Activated gamma-delta T cell treated with anti-CD3 and anti-CD28 coated beads, Interleukin-2, amount 50 U/mL, for 16 hours (primary cell): ENCODE measurements around the gene TRIM15.
"Not testable (repeated sequence)": the region's sequence is repeated elsewhere in the genome, so short reads cannot be mapped to it uniquely, and the experiment has no call there.

Experiments used
- DNase-seq: peaks from one replicate; pipeline ENCODE4 v3.0.0-alpha.2; 2020; ENCODE audit warnings: low read depth

The TRIM15 gene

DNA sequence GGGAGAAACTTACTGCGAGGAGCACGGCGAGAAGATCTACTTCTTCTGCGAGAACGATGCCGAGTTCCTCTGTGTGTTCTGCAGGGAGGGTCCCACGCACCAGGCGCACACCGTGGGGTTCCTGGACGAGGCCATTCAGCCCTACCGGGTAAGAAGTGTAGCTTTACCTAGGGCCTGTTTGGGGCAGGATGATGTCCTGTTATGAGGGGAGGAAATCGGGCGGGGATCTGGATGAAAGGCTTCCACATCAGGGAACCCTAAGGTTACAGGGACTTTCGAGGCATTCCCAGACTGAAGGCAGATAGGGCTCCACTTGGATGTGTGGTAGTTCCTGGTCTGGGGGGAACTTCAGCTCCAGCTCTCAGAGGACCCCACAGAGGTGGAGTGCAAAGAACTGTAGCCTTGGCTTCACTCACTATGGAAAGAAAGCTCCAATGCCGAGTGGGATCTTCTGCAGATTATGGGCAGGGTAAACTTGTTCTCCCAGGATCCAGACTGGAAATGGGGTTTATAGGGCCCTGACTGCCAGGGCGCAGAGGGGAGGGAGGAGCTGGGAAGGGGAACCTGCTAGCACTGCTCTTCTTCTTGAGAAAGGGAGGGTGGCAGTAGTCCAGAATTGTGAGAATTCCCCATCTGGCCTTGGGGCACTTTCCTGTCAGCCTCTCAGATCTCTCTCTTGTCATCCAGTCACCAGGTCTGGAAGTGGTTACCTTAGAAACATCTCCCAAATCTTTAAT, 740 bp downstream of the TRIM15 start:
- no peak for DNase-seq

DNA sequence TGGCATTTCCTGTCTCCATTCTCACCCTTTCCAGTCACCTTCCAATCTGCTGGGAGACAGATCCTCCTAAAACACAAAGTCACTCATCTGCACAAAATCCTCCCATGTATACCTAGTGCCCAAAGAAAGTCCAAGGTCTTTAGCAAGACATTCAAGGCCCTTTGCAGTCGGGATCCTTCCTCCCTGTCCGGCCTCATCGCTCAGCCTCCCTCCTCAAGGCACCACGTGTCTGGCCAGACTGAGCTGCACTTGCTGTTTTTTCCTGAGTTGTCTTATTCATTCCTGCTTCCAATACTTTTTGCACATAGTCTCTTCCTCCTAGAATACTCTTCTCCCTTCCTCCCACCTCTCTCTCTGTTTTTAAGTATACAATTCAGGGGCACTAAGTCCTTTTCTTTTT, 1.4 kb downstream of the TRIM15 start:
- no peak for DNase-seq

DNA sequence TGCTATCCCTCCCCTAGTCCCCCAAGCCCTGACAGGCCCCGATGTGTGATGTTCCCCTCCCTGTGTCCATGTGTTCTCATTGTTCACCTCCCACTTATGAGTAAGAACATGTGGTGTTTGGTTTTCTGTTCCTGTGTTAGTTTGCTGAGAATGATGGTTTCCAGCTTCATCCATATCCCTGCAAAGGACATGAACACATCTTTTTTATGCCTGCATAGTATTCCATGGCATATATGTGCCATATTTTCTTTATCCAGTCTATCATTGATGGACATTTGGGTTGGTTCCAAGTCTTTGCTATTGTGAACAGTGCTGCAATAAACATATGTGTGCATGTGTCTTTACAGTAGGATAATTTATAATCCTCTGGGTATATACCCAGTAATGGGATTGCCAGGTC, 1.9 kb downstream of the TRIM15 start:
- DNase-seq = not testable (repeated sequence)

DNA sequence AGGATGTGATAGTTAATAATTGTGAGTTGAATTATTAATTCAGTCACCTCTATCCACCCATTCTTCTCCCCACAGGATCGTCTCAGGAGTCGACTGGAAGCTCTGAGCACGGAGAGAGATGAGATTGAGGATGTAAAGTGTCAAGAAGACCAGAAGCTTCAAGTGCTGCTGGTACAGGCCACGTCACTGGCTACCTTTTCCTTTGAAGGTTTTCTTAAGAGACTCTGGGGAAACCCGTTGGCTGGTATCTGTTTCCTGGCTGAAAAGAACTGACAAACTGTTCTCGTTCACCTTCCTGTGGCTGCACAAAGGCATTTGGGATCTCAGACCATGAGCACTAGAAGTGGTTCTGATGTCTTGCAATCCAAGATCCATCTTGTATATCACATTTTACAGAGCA, 3.8 kb downstream of the TRIM15 start:
- DNase-seq = no peak

DNA sequence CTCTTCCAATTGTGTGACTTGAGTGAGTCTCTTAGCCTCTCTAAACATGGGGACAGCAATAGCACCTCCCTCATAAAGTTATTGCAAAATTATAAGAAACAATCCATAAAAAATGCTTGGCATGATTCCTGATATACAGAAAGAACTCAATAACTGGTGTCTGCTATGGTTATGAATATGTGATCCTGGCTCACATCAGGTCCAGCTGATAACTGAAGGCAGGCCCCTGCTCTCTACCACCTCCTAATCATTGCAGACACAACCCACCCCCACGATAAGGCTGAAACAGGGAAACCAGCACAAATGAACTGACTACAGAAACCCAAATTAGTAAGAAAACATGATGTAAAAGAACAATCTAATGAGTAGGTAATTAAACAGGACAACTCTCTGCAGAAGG, 5.4 kb downstream of the TRIM15 start:
- no peak for DNase-seq

DNA sequence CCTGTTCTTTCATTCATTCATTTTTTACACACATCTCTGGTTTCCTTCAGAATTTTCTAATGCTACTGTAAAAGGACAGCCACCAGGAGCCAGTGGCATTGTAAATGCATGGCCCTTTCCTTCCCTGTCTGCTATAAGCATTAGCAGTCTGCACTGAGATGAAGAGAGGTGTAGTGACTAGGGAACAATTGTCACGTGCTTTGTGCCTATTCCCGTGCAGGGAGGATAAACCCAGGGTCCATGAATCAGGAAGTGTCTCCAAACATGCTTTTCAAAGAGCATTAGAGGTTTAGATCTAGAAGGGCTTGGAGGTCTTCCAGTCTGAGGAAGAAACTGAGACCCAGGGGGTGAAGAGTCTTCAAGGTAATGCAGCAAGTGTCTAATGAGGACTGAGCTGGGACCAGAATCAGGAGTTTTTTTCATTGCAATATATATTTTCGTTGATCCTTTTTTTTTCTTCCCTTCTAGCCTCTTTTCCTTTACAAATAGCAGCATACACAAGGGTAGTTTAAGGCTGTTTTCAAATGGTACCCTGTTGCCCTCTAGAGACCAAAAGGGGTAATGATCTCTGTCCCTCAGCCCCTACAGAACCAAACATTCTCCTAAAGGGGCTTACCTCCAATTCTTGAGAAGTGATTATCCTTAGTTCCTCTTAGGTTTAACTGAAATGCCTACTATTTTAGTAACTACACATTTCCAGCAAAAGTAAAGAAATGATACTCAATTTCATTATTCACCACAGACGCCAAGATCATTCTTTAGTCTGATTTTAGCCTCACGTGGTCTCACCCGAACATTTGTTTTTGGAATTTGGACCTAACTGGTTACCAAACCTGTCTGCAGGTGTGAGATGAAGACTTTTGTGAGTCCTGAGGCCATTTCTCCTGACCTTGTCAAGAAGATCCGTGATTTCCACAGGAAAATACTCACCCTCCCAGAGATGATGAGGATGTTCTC, 6.6 kb downstream of the TRIM15 start:
- DNase-seq = no peak

DNA sequence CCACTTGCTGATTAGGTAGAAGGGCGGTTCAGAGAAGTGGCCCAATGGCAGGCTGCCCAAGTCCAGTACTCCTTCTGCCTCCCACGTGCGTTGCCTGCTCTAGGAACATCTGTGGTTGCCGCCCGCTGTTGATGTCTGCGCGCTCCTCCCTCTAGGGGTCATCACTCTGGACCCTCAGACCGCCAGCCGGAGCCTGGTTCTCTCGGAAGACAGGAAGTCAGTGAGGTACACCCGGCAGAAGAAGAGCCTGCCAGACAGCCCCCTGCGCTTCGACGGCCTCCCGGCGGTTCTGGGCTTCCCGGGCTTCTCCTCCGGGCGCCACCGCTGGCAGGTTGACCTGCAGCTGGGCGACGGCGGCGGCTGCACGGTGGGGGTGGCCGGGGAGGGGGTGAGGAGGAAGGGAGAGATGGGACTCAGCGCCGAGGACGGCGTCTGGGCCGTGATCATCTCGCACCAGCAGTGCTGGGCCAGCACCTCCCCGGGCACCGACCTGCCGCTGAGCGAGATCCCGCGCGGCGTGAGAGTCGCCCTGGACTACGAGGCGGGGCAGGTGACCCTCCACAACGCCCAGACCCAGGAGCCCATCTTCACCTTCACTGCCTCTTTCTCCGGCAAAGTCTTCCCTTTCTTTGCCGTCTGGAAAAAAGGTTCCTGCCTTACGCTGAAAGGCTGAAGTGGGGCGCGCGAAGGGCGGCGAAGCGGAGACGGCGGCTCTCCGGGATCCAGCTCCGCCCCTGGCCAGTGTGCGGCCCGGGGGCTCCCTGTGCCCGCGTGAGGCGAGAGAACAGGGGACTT, 8.5 kb downstream of the TRIM15 start:
- DNase-seq = no peak

DNA sequence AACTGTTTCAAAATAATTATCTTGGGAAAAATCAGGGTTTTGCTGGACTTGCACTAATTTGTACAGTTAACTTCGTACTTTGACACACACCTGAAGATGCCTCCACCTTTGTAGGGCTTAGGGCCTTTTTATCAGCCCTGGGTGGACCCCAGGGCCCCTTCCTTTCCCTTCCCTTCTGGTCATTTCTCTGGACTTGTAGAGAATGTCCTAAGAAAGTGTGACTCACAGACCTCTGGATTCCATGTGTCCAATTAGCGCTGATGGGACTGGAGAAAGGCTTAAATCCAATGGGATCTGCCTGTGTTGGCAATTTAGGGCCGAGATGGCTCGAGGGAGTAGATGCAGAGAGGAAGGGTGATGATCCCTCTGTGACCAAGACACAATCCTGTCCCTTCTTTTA, 9.3 kb downstream of the TRIM15 start:
- no peak for DNase-seq

DNA sequence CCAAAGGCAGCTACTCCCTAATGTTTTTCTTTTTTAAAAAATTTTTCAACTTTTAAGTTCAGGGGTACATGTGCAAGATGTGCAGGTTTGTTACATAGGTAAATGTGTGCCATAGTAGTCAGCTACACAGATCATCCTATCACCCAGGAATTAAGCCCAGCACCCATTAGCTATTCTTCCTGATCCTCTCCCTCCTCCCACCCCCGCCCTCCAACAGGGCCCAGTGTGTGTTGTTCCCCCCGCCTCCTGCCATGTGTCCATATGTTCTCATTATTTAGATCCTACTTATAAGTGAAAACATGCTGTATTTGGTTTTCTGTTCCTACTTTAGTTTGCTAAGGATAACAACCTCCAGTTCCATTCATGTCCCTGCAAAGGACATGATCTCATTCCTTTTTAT, 12.4 kb downstream of the TRIM15 start:
- DNase-seq = no peak

DNA sequence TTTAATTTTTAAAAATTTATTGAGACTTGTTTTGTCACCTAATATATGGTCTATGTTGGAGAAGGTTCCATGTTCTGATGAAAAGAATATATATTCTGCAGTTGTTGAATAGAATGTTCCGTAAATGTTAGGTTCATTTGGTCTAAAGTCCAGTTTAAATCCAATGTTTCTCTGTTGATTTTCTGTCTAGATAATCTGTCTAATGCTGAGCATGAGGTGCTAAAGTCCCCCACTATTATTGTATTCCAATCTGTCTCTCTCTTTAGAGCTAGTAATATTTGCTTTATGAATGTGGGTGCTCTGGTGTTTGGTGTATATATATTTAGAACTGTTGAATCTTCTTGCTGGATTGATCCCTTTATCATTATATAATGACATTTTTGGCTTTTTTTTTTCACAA, 15.5 kb downstream of the TRIM15 start:
- no peak for DNase-seq

DNA sequence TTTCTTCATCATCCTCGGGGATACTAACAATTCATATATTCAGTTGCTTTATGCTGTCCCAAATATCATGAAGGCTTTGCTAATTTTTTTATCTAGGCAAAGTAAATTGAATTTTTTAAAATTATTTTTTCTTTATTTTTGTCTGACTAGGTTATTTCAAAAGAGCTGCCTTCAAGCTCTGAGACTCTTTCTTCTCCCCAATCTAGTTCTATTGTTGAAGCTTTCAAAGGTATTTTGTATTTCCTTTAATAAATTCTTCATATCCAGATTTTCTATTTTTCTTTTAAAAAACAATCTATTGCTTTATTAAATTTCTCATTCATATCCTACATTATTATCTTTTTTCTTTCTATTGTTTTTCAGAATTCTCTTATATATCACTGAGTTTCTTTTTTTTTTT, 16.8 kb downstream of the TRIM15 start:
- no peak for DNase-seq

DNA sequence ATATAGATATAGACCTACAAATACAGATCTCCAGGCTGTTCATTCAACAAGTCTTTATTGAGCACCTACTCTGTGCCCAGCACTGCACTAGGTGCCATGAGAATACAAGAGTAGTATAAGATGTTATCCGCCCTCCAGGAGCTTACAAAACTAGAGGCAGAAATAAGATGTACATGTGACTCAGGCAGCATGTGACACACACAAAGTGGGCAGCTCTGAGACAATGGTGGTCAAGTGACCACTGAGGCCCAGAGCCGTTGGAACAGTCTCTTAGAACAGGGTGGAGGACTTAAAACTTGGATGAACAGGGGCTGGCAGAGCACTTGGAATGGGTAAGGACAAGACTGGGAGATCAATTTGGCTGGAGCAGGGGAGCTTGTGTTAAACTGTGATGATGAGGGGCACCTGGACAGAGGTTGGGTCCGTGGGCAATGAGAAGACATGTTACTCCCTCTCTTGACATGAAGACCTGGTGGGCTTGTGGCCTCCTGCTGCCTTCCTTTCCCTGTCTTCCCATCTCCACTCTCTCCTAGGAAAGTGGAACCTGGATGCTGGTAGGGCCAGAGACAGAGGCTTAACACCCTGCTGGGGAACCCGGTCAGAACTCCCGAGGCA, 21.2 kb downstream of the TRIM15 start:
- no peak for DNase-seq

DNA sequence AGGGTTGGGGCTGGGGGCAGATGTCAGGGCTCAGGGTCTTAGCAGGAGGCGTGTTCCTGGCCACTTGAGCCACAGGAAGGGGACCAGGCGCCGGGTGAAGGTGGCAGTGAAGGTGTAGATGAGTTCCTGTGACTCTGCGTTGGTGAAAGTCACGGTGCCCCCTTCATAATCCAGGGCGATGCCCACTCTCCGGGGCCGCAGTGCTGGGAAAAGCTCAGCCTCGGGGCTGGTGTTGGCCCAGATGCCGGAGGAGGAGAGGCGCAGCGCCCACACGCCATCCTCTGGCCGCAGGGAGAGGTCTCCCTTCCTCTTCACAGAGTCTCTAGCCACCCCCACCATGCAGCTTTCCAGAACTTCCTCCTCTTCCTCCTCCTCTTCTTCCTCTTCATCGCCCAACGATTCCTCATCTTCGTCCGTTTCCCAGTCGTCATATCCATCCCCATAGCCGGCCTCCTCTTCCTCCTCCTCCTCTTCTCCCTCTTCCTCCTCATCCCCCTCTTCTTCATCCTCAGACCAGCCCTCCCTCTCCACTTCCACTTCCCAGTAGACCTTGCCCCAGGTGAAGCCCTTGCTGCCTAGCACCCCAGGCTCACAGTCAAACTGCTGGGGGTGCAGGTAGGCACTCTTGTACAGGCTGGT, 22.6 kb downstream of the TRIM15 start:
- DNase-seq = no peak

DNA sequence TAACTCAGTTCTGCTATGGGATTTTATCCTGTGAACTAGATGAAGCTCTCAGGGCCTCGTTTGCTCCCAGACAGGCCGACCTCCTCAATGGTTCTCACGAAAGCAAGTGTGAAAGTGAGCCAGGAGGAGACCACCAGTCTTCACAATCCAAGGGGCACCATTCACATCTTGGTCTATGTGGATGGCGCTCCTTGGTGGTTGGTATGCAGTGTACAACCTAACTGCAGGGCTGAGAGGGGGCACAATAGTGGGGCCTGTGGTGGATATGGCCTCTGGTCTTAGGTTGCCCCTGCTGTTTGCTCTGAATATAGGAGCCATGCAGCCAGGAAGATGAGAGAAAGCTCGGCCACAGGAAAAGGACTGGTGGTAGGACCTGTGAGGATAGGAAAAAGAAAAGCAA, 25.2 kb downstream of the TRIM15 start:
- no peak for DNase-seq

DNA sequence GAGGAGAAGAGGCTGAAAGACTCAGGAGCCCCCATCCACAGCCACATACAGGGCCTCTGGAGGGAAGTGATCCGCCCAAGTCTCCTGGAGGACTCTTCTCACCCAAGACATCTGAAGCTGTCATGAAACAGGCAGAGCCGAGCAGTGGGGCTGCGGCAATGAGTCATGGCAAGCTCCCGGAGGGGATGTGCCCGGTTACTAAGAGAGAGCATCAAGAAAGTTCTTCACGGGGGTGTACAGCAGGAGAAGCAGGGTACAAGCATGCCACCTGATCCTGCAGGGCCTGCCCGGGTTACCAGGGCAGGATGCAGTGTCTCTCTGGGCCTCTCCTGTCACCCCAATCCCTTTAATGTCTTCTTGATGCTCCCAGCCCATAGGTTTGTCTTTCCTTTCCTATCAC, 28.7 kb downstream of the TRIM15 start:
- no peak for DNase-seq

DNA sequence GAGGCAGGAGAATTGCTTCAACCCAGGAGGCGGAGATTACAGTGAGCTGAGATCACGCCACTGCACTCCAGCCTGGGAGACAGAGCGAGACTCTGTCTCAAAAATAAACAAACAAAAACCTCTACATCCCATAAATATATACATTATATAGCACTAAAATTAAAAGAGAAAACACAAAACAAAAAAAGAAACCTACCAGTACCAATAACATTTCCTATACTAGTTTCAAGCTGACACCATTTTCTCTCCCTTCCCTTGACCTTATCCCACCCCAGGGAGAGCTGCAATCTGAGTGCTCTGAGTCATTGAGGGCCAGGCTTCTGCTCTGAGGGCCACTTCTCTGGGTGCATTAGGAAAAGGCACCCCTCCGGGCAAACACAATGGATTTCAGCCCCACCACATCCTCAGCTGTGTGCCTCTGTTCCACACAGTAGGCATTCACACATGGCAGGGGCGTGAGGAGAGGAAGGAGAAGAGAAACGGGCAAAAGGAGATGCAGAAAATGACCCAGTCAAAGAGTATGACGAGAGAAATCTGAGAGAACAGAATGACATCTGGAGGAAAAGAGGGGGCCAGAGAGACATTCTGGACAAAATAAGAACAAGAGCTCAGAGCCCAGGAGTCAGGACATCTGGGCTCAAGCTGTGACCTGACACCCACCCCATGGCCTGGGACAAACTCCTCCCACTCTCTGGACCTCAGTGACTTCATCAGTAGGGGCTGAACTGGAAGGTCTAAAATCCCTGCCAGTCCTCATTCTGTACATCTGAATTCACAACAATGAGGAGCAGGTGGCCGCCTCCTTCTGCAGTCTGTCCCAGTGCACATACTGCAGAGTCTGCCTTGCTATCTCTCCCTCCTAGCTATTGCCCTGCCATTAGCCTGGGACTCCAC, 31.7 kb downstream of the TRIM15 start:
- DNase-seq = no peak

DNA sequence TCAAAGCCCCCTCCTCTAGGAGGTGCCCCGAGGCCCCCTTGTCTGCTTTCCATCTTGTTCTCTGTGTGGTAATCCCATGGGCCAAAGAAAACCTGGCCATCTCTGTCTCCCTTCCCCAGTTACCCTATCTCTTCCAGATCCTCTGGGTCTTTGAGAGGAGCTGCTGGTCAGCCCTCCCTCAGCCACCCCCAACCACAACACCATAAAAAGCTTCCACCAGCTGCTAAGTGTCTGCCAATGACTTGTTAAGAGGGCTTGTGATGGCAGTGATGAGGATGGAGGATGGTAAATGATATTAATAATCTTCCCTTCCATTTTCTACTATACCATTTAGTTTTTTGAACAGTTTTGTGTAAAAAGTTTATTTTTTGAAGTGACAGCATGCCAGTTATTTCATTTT, 32.6 kb downstream of the TRIM15 start:
- DNase-seq = no peak

DNA sequence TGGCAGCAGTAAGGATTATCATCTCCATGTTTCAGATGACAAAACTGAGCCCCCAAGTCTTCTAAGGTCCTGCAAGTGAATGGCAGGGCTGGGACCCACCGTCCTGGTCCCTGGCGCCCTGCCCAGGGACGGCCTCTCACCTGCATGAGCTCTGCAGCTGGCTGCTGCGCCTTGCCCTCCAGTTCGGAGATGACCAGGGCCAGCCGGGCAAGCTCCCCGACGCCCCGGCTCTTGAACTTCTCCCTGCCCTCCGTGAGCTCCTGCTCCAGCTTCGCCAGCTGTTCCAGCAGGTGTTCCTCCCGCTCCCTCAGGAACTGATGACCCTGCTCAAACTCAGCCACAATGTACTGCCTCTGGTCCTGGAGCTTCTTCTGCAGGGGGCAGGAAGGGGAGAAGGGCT, 33.0 kb downstream of the TRIM15 start:
- DNase-seq = no peak

DNA sequence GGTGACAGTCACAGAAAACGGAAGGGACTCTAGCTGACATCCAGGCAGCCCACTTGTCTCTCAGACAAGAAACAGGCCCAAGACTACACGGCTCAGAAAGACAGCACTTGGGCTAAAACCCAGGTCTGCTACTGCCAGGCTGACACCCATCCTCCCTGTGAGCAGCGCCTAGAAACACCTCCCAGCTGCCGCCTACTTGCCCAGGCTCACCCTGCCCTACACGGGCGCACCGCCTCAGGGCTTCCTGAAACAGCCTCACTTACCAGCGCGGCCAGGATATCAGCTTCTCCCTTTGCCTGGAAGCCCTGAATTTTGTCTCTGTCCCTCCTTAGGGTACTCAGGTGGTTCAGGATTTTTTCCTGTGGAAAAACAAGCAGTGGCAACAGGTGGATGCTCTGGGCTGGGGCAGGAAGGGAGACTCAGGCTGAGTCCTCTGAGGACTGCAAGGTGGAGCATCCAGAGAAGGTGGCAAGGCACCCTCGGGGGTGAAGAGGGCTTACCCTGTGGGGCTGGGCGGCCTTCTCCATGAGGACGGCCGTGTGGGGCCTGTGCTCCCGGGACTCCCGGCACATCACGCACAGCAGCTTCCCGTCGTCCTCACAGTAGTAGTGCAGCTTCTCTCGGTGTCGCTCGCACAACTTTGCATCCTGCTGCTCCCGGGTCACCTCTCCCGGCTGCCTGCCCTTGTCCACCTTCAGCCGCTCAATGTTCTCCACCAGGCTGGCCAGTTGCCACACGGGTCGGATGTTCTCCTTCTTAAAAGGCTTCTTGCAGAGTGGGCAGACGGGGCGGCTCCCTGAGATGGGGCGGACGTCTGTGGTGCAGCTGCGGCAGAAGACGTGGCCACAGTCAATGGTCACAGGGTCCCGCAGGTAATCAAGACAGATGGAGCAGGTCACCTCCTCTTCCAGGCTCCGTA, 35.1 kb downstream of the TRIM15 start:
- DNase-seq = no peak
